Stimulated activated CD8-positive, alpha-beta memory T cell treated with anti-CD3 and anti-CD28 coated beads, Interleukin-4, amount 100 ng/mL, for 1 hour (primary cell): Measurements from ENCODE around the gene TCF15.

Source experiments
- DNase-seq, 2 donors: peaks; one replicate each; pipeline ENCODE4 v3.0.0-alpha.2; 2020; ENCODE audit warnings: low read depth in 2 of 2, low spot score in 1 of 2

The TCF15 gene

GRCh38 chr20:615514-615913 lies 5.4 kb upstream of the TCF15 start:
- DNase-seq: no peak

GRCh38 chr20:611843-612185 lies 1.7 kb upstream of the TCF15 start:
- no peak for DNase-seq

DNA sequence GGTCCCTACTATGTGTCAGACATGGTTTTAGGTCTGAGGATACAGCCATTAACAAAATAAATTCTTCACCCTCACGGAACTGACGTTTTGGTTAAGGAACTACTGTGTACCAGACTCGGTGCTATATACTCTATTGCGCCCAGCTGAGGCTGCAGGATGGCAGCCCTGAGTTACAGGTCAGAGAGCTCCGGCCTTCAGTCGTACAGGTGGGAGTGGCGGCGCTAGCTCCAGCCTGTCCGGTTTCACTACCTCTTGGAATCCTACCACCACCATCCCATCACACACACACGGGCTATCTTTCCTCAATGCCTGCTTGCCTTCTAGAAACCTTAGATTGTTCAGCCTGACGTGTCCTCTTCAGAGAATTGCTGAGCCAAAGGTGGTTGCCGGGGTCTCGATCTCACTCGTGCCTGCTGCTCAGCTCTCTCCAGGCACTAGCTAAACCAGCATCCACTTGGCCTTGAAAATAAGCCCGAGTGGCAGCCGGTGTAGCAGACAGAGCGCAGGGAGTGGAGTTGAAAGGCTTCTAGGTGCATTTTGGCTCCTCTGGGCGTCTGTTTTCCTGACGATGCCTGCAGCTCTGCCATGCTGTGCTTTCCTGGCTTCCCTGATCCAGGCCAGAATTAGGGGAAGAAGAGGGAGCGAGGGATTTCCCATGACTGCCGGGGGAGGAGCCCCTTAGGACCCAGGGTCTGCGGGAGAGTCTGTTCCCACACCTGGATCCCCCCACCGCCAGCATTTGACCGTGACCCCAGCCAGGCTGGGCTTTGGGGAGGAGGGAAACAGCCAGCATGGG lies 1.1 kb upstream of the TCF15 start:
- no peak for DNase-seq

DNA sequence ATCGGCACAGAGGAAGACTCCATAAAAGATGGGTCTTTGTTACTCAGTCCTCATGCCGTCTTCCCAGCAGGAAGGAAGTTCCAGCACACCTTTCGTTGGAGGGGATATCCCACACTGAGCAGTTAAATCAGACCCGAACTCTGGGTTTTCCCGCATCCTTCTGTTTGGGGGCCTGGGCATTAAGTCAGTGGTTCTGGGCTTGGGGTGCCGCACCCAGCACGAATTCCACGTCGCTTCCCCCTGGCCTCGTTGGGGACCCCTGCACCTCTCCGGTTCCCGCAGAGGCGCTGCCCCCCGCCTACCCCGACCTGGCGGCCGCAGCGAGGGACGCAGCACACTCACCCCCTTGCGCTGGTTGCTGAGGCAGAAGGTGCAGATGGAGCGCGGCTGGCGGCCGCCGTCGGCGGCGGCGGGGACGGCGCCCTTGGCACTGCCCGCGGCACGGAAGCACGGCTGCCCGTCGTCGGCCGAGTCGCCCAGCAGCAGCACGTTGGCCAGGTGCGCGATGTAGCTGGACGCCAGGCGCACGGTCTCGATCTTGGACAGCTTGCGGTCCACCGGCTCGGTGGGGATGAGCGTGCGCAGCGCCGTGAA lies 641 bp downstream of the TCF15 start:
- DNase-seq: no peak

DNA sequence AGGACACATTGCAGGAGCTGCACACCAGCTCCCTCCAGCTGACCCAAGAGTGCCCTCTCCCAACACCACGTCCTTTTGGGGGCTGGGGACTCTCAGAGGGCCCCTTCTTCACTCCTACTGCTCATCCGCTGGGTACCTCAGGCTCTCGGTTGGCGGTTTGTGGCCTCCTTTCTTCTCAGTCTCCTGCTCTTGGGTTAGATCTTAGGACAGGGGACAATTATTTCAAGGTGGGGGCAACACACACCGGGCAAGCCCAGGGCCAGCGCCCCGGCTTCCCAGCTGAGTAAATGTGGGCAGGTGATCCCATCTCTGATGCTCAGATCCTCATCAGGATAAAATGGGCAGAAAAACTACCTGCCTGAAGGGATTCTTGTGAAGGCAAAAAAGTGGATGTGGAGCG lies 1.1 kb downstream of the TCF15 start:
- DNase-seq: no peak

GRCh38 chr20:607476-607875 lies 2.6 kb downstream of the TCF15 start:
- DNase-seq: no peak

DNA sequence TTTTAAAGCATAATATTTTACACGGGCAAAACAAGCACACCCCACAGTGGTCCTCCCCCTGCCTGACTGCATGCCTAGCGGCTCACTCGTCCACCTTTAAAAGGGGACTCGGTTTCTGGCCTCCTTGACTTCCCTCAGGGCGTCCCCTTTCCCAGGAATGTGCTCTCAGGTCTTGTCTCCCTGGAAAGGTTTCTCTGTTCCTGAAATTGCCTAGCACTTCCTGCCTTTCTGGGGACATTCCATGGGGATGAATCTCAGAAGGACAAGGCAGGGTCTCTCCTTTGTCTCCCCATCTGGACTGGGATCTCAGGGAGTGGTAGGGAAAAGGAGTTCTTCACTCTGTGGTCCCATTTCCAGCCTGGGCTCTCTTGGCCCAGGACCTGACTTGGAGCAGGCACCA lies 4.9 kb downstream of the TCF15 start:
- DNase-seq: no peak

- no peak for DNase-seq
These were observed 6.9 kb downstream of the TCF15 start for GRCh38 chr20:603116-603640.

DNA sequence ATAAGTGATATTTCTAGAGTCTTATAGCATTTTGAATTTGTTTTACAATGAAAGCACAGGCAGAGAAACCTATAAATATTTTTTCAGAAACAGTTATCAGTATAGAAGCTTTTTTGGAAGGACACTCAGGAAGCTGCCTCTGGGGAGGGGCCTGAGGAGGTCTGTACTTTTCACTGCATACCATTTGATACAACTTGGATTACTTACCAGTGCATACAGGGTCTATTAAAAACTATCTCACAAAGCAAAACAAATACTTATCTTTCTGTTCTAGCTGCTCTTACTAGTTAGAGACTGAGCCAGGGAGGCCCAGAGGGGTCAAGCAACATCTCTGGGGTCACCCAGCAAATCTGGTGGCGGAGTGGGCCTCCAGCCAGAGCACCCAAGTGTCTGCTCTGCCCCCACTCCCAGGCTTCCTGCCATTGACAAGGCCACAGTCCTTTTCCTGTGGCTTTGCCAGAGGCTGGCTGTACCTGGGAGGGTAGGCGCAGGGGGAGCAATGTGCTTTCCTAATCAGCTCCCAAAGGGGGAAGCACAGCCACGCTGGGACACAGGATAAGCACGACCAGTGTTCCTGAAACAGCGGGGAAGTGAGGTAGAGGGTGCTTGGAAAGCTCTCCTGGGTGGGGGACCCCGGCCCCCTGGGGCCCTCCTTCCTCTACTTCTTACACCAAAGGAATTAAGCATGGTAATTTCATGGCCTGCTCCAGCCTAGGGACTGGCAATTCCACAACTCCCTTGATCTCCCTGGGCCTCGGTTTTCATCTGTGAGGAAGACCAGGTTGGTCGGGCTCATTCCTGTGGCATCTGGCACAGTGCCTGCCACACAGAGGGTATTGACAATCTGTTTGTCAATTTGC lies 7.8 kb downstream of the TCF15 start:
- DNase-seq: no peak

DNA sequence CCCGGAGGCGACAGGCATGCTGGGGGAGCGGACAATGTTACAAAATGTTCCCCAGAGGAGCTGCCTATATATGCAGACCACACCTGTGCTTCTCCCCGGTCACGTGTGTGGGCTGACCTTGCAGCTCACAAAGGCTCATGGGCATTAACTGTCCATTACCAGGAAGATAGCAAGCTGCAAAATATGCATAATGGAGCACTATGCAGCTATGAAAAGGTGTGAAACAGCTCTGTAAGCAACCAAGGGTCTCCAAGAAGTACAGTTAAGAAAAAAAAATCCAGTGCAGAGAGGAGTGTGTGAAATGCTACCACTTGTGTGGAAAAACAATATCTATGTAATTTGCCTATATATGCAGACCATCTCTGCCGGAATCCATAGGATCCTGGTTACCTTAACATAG lies 9.4 kb downstream of the TCF15 start:
- DNase-seq: no peak

DNA sequence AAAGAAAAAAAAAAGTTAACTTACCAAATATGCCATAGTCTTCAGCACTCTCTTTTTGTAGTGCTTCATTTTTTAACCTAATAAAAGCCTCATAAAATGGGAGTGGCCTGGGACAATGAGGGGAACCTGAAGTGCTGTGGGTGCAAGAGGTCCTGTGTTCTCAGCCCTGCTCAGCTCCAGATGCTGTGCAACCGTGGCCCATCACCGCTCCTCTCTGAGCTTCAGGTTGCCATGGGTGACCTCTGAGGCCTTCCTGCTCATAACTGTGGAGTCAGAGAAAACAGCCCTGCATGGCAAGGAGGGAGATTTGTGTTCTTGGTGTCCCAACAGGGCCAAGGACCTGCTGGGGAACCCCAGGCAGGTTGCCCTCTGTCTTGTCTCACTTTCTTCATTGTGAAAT lies 10.0 kb downstream of the TCF15 start:
- no peak for DNase-seq

GRCh38 chr20:598133-598850 lies 11.8 kb downstream of the TCF15 start:
- no peak for DNase-seq

- DNase-seq: no peak
These were observed 12.5 kb downstream of the TCF15 start for GRCh38 chr20:597560-597959.

DNA sequence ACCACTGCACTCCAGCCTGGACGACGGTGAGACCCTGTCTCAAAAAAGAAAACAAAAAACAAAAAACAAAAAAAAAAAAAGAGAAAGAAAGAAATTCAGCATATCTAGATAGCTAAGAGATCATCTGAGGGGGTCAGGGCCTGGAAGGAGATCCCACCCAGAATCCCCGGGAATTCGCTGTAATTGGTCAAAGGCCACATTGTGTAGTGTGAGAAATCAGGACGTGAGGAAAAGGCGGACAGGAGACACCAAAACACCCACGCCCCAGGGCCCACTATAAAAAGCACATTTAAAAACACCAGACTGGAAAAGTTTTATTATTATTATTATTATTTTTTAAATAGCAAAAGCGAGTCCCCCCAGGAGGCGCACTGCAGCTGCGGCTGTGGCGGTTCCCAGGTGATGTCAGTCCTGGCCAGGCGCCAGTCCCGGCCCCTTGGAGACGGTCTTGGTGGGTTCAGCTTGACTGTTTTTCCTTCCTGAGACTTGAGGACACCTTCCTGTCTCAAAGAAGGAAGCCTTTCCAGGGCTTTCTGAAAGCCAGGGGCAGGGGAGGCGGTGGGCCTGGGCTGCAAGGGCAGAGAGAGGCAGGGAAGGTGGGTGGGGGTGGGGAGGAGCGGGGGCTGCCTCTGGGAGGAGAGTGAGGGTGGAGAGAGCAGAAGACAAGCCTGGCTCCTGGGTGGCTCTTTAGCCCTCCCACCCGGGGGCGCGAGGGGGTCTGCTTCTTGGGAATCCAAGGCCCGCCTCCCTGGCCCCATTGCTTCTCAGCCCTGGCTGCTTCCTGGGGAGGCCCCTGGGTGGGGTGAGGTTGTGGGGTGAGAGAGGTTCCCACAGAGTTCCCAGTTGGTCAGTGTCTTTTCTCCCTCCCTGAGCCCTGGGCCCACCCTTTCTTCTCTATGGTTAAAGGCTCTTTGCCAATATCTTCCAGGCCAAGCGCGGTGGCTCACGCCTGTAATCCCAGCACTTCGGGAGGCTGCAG lies 14.5 kb downstream of the TCF15 start:
- DNase-seq: no peak

GRCh38 chr20:592506-592905 lies 17.6 kb downstream of the TCF15 start:
- no peak for DNase-seq

DNA sequence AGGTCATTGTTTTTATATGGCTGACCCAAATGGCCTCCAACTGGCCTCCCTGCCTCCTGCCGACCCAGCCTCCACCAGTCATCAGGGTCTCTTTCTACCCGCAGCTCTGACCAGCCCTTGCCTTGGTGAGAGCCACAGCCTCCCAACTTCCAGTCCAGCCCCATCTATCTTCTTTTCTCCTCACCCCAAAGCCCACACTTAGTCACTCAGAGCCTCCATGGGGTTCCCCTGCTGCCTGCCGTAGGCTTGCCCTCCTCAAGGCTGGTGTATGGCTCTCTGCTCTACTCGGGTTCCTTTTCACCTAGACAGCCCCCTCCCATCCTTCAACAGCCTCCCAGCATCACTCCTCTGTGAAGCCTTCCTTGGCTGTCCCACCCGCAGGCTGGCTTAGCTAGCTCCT lies 18.2 kb downstream of the TCF15 start:
- no peak for DNase-seq

DNA sequence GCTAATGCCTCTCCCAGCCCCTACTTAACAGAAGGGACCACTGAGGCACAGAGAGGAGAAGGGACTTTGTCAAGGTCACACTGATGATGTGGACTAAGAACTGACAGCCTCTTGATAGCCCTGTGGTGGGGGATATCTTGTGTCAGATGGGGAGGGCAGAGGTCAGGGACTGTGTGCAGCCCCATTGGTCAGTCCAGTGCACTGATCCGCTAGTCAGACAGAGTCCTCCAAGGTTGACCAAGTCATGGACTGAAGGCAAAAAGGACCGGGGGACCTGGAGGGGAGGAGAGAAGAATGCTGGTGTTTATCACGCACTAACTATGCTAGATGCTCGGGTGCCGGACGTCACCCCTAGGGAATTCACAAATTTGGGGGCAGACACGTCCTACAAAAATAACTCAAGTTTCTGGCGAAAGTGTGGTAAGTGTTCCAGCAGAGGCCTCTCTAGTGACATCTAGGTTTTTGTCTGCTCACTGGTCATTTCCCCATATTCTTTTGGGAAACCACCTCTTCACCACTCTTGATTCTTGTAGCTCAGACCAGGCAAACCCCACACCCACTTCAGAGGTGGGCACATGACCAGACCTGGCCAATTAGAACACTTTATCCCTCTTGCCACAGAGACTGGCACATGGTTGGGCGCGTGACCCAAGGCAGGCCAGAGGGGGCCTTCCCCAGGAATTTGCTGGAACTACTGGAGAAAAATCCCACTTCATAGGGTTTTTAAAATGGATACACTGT lies 21.0 kb downstream of the TCF15 start:
- DNase-seq: no peak

DNA sequence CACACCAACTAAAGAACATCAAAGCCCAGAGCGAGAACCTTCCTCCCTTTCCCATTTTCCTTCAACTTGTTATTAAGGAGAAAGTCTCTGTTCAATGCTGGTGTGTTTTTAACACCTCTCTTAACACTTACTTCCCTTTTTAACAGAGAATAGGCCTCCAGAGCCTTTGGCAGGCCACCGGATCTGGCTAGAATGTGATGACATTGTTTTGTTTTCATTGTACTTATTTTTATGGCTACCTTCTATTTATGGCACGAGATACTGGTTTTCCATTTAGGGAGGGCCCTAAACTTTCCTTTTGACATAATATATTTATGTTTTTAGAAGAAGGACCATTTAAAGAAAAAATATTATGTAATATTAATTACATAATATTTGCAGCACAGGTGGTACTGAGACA lies 21.6 kb downstream of the TCF15 start:
- no peak for DNase-seq

DNA sequence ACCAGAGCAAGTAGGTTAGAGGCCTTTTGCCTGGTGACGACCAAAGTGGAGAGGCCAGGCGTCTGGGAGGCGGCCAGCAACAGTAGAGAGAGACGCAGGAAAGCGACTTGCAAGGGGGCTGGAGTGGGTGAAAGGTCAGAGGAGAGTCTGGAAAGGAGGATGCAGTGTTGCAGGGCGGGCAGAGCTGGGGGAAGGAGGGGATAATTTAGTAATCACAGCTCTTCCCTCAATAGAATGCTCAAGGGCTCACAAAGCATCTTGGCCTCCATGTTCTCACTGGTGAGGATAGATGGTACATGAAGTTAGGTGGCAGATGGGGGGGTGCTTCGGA lies 25.2 kb downstream of the TCF15 start:
- no peak for DNase-seq
